Activated CD4-positive, CD25-positive, alpha-beta regulatory T cell treated with anti-CD3 and anti-CD28 coated beads, Interleukin-2, amount 50 U/mL, for 16 hours (primary cell): ENCODE results near the gene PLEKHA7.
"Not testable (repeated sequence)": the region's sequence is repeated elsewhere in the genome, so short reads cannot be mapped to it uniquely, and the experiment has no call there.

Source experiments
- DNase-seq: peaks from one replicate; pipeline ENCODE4 v3.0.0-alpha.2; 2020; ENCODE audit warnings: low read depth, low spot score

PLEKHA7 gene

DNA sequence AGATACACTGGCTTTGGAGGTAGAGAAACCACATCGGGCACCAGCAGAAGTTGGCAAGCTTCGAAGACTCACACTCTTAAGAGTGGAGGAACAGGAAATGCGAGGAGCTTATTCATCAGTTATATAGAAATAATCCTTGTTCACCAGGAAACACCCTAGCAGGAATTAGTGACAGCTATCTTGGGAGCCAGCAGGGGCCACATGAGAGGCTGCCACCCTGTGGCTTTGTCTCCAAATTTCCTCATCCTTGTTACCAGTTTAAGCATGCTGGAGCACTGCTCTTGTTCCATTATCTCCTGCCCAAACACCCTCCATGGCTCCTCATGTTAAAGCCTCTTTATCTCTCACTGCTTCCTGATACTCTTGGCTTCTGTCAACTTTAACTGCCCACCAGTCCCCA lies 131.0 kb downstream of the PLEKHA7 start:
- no peak for DNase-seq

DNA sequence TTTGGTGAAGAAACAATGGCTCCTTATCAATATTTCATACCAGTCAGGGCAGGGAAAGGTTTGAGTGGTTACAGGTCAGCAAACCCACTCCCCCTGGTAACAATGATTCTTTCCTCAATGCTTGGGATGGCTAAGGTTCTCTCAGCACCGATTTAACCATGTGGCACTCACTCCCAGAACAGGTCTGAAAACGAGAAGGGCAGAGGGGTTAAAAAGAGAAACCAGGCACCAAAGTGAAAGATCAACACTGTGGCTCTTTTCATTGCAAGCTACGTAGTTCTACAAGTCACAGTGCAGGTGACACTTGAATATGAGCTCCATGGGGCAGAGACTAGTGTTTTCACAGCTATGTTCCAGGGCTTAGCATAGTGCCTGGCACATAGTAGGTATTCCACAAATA lies 132.4 kb downstream of the PLEKHA7 start:
- no peak for DNase-seq

DNA sequence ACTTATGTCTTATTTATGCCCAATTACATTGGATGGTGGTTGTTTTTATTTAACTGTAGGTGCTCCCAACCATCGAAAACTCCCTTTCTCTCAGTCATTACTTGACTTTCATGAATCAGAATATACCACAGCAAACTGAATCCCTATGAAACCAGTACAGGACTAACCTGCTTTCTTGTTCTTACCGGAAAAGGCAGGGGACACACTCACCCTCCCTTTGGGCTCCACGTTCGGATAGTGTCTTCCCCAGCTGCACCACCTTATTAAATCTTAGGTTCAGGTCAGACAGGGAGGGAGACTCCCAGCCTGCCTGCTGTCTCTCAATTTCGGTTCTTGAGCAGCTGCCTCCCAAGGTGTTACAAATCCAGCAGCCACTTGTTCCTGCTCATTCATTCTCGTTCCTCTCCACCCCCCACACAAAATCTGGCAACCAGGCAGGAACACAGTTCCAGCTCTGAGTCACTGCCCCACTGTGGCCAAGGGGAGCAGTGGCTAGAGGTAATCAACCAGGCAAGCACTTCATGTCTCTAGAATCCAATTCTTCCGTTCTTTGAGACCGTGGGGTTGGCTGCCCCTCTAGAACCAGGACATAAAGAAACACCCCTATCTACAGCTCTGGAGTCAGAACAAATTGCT lies 133.0 kb downstream of the PLEKHA7 start:
- DNase-seq, result no peak

DNA sequence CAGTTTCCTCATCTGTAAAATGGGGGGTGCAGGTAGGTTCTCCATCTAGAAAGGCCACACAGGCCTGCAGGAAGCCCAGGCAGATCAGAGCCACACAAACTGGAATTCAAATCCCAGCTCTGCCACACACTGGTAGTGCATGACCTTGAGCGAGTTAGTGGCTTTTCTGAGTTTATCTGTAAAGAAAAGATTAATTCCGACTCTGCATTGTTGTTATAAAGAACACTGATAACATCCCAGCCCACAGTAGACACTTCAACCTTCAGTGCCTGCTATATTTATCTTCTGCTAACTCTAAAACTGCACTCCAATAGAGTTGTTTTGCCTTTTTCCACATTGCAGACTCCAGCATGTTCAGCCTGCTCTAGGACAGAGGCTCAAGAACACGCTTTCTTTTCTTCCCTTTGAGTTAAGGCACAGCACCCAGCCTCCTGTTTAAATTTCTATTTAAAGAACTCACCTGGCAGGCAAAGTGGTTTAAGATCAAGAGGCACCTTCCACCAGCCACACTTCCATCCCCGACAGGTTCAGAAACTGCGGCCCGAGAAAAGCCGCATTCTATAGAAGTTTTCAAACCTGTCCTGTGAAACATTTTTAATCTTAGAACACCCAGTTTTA lies 133.9 kb downstream of the PLEKHA7 start:
- DNase-seq, result no peak

DNA sequence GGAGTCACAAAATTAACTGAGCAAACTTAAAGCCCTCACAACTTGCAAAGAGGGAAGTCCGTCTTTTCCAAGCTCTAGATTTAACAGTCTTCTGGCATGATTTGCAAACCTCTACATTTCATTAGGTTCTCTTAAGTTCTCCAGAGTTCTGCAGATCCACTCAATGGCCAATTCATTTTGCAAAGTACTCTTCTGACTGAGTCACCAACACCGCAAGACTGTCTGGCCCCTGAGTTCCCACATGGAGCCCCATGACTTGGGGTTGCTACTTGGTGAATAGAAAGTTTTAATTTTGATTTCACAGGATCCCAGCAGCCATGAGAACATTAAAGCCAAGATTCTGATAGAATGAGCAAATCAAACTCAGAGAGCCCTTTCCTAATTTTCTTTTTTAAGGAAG lies 134.5 kb downstream of the PLEKHA7 start:
- no peak for DNase-seq

DNA sequence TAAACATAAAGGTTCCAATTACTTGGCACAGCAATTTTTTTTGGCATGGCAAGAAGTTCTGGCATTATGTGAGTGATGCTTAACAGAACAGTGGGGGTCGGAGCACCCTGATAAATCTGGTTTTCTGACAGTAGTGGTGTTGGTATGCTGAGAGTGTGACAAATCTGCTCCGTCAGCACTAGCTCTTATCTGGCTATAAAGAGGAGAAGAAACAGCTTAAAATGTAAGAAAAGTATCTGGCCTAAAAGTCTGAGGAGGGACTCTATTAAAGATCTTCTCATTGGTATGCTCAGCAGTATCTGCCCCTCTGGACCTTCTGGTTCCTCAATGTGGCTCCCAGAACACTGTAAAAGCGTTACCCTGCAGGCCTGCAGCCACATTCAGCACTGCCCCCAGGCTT lies 137.4 kb downstream of the PLEKHA7 start:
- no peak for DNase-seq

DNA sequence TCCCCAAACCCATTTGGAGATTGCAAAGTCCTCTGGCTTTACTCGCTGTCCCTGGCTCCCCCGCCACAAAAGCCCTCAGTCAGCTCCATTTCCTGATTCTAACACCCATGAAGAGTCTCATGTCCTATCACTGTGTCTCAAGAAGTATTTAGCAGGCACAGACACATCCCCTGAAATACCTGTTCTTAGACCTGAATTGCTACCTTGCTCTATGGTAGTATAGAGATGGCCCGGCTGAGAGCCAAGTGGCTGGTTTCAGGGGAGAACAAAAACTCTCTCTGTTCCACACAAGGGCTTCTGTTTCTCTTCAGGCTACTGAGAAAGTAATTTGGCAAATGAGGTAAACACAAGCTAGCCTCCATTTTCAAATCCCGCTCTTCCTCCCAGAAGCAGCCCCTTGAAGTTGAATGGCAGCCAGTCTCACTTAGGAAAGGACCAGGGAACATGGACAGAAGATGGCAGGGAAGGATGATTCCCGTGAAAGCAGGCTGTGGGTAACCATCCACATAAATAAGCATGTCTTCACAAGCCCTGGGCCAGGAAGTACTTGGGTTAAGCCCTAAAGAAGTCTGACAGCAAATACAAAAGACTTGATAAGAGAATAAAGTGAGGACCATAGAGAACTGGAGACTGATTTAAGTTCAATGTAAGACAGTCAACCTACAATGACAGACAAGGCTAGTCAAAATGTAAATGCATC lies 138.0 kb downstream of the PLEKHA7 start:
- no peak for DNase-seq

DNA sequence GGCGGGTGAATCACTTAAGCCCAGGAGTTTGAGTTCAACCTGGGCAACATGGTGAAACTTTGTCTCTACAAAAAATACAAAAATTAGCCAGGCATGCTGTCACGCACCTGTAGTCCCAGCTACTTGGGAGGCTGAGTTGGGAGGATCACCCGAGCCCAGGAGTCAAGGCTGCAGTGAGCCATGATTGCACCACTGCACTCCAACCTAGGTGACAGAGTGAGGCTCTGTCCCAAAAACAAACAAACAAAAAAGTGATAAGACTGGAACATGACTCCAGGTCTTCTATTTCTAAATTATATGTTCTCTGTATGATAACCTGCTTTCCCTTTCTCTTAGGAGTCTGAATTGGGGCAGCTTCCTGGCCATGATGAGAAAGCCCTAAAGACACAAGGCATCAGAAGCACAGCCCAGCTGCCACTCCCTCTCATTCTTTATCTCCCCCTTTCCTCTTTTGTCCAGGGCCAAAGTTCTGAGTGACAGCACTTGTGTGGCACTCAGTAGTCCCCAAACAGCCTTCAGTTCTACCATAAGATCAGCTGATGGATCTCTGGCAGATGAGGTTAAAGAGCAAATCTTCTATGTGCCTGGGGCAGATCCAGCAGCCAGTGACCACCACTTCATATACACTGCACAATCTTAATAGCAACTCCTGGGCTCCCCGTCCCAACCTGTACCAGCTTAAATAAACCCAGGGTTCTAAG lies 139.8 kb downstream of the PLEKHA7 start:
- DNase-seq, result no peak

DNA sequence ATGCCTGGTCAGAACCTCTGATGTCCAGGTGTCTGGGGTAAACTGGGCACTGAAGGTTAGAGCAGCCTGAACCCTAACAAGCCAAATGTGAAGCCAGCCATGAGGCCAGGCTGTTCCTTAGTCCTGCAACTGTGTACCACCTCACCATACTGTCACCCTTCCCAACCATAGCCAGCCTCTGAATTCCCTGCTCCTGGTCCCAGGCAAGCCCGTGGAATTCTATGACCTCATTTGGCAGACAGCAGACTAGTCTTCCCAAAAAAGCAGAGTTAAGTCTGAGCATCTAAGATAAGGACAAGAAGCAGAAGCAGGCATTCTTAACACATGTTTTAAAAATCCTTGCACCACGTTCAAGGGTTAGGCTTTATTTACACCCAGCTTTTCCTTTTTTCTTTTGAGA lies 140.9 kb downstream of the PLEKHA7 start:
- DNase-seq, result no peak

DNA sequence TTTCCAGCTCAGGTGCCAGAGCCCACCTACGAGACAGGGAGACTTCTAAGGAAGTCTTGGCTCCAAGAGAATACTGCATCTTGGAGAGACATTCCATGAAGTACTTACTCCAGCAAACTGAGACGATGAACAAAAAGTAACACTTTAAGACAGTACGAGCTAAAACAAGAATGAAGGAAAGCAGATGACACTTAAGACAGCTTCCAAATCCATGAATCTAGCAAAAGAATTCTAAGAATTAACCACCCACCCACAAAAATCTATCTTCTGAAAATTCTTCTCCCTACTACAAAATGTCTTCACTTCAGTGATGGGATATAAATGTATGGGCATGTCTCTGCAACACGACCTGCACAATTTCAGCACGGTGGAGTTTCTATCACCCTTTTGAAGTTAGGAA lies 142.8 kb downstream of the PLEKHA7 start:
- DNase-seq, result no peak

DNA sequence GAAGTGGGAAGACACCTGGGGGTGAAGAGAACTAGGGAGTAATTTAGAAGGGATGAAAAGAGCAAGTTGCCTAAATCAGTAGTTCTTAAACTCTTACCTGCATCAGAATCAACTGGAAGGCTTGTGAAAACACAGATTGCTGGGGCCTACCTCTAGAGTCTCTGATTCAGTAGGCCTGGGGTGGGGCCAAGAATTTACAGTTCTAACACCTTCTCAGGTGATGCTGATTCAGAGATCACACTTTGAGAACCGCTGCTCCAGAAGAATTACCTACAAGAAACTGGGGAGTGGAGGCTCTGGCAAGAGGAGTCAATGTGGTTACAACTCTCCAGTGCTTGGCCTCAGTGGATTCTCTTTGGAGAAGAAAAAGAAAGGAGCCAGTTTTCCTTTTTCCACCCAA lies 147.1 kb downstream of the PLEKHA7 start:
- DNase-seq, result no peak

DNA sequence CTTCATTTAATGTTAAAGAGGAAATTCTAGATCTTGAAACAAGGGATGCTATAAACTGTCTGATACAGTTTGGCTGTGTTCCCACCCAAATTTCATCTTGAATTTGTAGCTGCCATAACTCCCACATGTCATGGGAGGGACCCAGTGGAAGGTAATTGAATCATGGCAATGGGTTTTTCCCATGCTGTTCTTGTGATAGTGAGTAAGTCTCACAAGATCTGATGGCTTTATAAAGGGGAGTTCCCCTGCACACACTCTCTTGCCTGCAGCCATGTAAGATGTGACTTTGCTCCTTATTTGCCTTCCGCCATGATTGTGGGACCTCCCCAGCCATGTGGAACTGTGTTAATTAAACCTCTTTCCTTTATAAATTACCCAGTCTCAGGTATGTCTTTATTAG lies 149.8 kb downstream of the PLEKHA7 start:
- not testable (repeated sequence) for DNase-seq

DNA sequence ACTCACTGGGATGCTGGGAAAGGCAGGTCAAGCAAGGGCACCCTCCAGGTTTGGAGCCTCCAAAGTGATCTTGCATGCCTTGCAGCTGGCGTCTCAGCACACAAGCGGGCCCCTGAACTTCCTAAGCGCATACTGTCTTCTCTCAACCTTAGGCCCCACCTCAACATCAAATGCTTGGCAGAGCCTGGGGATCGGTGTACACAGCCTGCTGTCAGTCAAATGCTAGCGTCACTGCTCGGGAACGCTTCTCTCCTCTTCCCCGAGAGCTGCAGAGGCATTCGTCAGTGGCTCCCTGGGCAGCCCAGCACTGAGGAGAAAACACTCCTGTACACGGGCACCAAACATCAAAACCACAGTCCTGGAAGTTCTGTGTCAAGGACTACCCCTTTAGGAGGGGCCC lies 150.8 kb downstream of the PLEKHA7 start:
- no peak for DNase-seq

DNA sequence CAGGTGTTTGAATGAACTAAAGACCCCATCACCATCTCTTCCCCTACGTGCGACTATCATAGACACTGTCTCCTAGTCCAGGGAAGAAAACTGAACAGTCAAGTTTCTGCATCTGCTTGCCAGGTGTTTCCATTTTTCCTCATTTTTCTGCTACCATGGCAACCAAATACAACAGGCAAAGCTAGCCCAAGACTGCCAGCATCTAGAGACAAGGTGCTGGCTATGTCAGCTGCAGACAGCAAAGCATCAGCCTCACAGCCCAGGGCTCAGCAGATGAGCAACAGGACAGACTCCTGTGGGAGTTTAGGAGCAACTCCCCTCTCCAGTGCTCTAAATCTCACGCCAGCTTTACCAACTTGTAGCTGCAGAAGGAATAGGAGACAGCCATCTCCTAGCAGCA lies 151.5 kb downstream of the PLEKHA7 start:
- no peak for DNase-seq

DNA sequence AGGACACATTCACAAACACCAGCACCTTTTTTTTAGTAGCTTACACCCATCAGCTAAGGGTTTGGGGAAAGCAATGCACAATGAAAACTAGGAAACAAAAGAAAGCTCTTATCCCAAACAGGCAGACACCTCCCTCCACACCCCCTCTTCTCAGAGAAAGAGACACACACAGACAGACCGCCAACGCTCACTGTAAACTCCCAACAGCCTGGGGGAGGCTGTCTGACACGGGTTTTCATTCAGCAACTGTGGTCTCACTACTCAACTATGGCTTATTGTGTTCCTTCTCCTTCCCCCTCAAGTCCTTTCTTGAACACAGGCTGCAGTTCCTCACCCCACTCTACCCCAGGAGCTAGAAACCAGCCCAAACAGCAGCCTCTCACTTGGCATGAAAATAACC lies 152.4 kb downstream of the PLEKHA7 start:
- no peak for DNase-seq

DNA sequence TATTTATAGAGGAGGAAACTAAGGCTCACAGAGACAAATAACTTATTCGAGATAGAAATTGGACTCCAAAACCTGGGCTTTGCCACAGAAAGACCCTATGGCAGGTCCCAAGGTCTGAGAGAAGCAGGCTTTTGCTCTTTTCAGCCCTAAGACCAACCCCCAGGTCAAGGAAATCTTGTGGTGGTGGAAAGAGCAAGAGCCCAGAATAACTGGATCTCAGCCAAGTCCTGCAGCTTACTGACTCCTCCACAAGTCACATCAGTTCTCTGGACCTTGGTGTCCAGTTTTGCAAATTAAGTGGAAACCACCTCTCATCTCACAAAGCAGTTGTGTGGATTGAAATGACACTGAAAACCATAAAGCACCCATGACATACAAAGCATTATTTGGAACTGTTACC lies 153.6 kb downstream of the PLEKHA7 start:
- no peak for DNase-seq

DNA sequence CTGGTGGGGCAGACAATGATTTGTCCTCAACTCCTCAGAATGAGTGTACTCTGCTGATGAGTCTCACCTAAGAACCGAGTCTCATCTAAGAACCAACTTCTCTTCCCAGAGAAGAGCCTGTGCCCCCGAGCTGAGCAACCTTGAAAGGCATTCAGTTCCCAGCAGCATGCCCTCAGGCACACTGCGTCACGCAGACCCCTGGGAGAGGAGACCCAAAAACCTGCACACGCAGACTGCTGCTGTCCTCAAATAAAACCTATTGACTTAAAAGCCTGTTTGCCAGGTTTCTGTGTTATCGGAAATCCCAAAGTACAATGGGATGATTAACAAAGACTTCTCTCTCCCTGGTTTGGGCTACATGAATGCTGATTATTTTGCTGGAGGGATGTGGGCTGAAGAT lies 154.6 kb downstream of the PLEKHA7 start:
- DNase-seq, result no peak

DNA sequence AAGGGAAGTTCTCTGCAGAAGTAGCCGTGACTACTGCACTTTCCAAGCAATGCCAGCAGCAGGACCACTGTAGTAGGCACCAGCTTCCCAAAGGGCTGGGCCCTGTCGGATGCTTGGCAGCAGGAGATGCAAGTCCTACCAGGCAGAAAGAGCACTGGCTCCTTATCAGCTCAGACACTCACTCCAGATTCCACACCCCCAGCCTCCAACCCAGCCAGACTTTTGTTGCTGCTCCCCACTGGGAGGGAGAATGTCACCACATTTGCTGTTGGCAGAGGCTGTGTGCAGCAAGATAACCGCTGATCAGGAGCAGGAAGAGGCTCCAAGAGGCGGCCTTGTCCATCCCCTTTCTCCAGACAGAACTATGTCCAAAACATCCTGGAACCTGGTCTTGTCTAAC lies 157.0 kb downstream of the PLEKHA7 start:
- no peak for DNase-seq

DNA sequence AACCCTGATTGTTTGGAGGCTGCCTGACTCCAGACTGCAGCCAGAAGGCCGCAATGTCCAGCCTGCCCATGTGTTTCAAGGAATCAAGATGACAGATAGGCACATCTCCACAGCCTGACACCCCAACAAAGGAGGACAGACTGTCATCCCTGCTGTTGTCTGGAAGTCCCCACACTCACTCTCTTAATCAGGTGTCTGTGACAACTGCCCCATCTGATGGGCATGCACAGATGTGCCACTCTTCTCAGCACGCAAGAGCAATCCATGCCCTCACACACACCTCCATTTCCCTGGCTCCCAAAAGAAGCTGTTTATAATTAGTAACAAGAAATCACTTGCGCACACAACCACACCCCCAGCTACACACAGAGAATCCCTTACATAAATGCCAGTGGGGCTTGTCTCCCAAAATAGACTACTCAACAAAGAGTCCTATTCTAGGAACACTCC lies 158.2 kb downstream of the PLEKHA7 start:
- no peak for DNase-seq

DNA sequence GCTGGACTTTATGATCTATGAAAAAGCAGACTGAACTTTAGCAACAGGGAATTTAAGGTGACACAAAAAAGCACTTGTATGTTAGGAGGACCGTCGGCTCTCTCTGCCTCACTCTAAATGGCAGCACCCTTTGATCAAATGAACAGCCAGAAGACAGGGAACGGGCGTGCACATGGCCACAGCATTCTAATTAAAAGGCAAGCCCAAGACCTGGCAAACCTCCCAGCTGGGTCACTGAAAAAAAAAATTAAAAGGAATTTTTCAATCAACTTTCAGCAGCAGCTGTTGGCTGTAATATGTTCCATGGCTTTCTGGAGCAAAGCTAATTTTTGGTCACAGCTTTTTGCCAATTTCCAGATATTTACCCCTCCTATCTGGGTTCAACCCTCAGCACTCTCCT lies 159.2 kb downstream of the PLEKHA7 start:
- no peak for DNase-seq

DNA sequence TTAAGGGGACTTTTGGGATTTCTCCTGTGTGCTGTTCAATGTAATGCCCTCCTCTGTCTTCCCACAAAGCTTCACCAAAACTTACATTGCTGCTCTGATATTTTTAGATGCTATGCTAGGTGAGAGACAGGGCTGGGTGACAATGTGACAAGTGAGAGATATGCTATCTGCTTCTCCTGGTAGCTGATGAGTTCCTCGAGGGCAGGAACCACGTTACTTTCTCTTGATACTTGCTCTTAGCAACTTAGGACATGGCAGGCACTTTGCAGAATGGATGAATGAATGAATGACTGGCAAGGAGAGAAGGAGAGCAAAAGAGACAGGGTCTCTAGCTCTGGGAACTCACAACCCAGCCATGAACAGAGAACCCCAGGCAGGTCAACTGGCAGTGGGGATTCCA lies 160.4 kb downstream of the PLEKHA7 start:
- no peak for DNase-seq

DNA sequence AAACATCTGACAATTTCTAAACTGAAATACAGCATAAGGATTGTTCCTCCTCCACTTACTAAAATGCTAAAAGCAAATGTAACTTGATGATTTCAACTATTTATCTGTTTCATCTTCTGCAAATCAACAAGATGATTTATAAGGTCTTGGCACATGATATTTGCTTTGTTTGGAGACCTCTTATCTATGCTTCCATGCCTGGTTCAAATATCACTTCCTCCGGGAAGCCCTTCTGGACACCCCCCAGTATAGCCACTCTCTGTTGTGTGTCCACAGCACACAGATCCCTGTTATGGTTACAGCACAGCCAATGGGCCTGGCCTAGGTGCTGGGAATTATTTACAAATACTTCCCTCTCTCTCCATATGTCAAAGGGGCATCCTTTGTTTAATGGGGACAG lies 160.9 kb downstream of the PLEKHA7 start:
- DNase-seq, result no peak

DNA sequence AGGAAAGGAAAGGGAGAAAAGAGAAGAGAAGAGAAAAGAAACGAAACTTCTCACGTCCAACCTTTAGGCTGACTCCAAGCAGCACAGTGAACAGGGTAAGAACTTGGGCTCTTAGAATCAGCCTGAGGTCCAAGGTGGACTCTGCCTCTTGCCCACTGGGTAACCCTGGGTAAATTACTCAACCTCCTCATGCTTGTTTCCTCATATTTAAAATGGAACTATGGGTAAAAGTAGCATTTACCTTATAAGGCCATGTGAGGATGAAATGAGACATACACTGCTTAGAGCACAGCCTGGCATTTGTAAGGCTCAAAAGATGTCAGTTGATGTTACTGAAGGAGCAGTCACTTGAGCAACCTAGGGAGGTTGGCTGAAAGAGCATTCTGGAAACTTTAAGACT lies 167.9 kb downstream of the PLEKHA7 start:
- no peak for DNase-seq
